Measurements from ENCODE around the gene POU3F3. TPM values are rescaled to one million over a fixed set of nuclear protein-coding genes. Genes with fewer than 3 reads are reported as not detected.

Gene POU3F3
- total RNA-seq, 4 donors from 2014 or later, result 0.17 to 1.7 (median 0.82) TPM

GRCh38 chr2:104891145-104891544 lies 37.2 kb downstream of the POU3F3 start:
- no peak for TF ChIP-seq CTCF (IDR thresholded peaks at IDR 0.05; ENCODE audit: low read depth)

DNA sequence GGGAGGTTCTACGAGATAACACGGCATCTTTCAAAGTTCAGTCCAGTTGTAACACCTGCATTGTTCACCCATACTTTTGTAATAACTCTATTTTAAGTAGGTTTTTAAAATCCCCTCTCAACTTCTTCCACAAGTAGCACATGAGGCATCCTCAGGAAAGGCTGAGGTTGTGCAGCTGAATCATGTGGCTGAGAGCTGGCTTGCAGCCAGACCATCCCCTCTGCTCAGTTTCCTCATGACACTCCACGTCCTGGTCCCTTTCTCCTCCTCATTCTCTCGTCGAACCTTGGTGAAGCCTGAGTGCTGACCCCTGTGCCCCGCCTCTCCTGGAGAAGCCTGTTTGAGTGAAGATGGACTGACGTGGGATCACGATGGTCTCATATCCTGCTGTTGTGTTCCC lies 42.5 kb downstream of the POU3F3 start:
- TF ChIP-seq CTCF (IDR thresholded peaks at IDR 0.05; ENCODE audit: low read depth), result no peak

- no peak for TF ChIP-seq CTCF (IDR thresholded peaks at IDR 0.05; ENCODE audit: low read depth)
Observed at GRCh38 chr2:104897515-104898184, 43.7 kb downstream of the POU3F3 start.

- TF ChIP-seq CTCF (IDR thresholded peaks at IDR 0.05; ENCODE audit: low read depth), result no peak
Observed at GRCh38 chr2:104900608-104901007, 46.7 kb downstream of the POU3F3 start.

GRCh38 chr2:104901037-104901881 lies 47.3 kb downstream of the POU3F3 start:
- TF ChIP-seq CTCF (IDR thresholded peaks at IDR 0.05; ENCODE audit: low read depth), result no peak

GRCh38 chr2:104902317-104902716 lies 48.4 kb downstream of the POU3F3 start:
- TF ChIP-seq CTCF (IDR thresholded peaks at IDR 0.05; ENCODE audit: low read depth), result no peak

Small RNA genes within 50 kb of the gene (small RNA-seq; reads per million reads assigned to genes)
- gene AC018730.1, result not detected

Other genes with a start within 250 kb of the POU3F3 start
- 10 to 100 TPM; 11.0 to 21.1 (median 14.3) TPM for gene MRPS9, start 184.0 kb downstream of the POU3F3 start, total RNA-seq